Epithelial cell of proximal tubule (primary cell): Measurements from ENCODE around the gene ZNF26. TPM values are rescaled to one million over a fixed set of nuclear protein-coding genes. Genes with fewer than 3 reads are reported as not detected.
"Not testable (repeated sequence)": the region's sequence is repeated elsewhere in the genome, so short reads cannot be mapped to it uniquely, and the experiment has no call there.

Source experiments
- DNase-seq: peaks from one replicate; pipeline ENCODE4 v3.0.0-alpha.2; 2011; ENCODE audit warnings: low read depth
- H3K4me3 ChIP-seq: 2 replicates; pipeline ENCODE4 v1.5.1; 2011; ENCODE audit warnings: low read depth, mild to moderate bottlenecking, low read length
- total RNA-seq: library from RNA; depleted of rRNA; stranded (reverse); fragments of >200 nt; gene quantifications from 2 replicates; pipeline ENCODE4 v1.2.3, GENCODE V29; 2015
- TF ChIP-seq, protein P1 (sequence below): conservative IDR thresholded peaks from 2 replicates; pipeline ENCODE4 v1.5.1; 2012; ENCODE audit warnings: low read depth, mild to moderate bottlenecking, low read length

The ZNF26 gene
- total RNA-seq, 1 donor from 2014 or later, result 6.7 TPM

DNA sequence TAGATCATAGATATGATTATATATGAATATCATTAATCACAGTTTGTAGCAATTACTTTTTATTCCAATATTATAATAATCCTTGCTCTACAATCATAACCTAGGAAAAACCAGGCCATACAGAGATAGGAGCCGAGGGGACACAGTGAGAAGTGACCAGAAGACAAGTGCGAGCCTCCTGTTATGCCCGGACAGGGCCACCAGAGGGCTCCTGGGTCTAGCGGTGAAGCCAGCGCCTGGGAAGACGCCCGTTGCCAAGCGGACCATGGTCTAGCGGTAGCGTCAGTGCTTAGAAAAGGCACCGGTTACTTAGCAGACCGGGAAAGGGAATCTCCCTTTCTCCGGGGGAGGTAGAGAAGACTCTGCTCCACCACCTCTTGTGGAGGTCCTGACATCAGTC is 9.3 kb upstream of the ZNF26 start:
- DNase-seq, H3K4me3 ChIP-seq: not testable (repeated sequence)
- TF ChIP-seq, protein P1, sequence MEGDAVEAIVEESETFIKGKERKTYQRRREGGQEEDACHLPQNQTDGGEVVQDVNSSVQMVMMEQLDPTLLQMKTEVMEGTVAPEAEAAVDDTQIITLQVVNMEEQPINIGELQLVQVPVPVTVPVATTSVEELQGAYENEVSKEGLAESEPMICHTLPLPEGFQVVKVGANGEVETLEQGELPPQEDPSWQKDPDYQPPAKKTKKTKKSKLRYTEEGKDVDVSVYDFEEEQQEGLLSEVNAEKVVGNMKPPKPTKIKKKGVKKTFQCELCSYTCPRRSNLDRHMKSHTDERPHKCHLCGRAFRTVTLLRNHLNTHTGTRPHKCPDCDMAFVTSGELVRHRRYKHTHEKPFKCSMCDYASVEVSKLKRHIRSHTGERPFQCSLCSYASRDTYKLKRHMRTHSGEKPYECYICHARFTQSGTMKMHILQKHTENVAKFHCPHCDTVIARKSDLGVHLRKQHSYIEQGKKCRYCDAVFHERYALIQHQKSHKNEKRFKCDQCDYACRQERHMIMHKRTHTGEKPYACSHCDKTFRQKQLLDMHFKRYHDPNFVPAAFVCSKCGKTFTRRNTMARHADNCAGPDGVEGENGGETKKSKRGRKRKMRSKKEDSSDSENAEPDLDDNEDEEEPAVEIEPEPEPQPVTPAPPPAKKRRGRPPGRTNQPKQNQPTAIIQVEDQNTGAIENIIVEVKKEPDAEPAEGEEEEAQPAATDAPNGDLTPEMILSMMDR, result peak; percentile 34

DNA sequence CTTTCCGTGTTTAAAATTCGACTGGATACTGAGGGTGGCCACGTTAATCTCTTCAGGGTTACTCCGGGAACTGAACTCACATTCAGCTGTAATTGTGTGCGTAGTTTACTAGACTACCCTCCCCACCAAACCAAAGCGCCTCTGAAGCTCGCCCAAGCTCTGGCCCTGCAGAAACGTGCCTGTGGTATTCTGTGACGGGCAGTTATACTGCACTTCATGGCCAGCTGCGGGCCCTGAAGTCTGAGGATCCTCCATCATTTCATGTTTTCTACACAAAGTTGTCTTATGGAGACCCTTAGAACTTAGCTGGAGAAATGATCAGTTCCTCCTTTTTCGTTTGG is 688 bp downstream of the ZNF26 start:
- TF ChIP-seq, protein P1, result no peak
- peak overlapping the region; percentile 89 for H3K4me3 ChIP-seq
- no peak for DNase-seq

DNA sequence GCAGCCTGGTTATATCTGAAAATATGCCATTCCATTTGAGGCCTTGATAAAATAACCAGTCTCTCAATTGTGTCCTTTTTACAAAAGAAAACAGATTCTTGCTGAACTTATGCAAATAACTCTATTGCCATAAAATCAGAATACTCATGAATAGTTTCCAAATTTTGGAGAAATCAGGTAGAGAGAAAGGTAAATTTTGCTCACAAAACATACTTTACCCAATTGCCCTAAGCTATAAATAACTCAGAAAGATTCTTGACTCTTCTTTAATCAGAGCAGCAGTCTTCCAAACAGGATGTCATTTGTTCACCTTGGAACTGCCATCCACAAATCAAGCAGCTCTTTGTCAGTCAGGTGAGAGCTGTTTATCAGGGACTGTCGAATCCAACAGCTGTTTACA is 12.6 kb downstream of the ZNF26 start:
- TF ChIP-seq, protein P1, result no peak
- no peak for DNase-seq

DNA sequence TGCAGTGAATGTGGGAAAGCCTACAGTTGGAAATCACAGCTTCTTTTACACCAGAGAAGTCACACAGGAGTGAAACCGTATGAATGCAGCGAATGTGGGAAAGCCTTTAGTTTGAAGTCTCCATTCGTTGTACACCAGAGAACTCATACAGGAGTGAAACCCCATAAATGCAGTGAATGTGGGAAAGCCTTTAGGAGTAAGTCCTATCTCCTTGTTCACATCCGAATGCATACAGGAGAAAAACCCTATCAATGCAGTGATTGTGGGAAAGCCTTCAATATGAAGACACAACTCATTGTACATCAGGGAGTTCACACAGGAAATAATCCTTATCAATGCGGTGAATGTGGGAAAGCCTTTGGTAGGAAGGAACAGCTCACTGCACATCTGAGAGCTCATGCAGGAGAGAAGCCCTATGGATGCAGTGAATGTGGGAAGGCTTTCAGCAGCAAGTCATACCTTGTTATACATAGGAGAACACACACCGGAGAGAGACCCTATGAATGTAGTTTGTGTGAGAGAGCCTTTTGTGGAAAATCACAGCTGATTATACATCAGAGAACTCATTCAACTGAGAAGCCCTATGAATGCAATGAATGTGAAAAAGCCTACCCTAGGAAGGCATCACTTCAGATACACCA is 24.6 kb downstream of the ZNF26 start:
- DNase-seq, result no peak
- H3K4me3 ChIP-seq, result no peak overlapping the region
- TF ChIP-seq, protein P1, result no peak

More for the DNA sequence above, 12.6 kb downstream of the ZNF26 start:
- no peak overlapping the region for H3K4me3 ChIP-seq

DNA sequence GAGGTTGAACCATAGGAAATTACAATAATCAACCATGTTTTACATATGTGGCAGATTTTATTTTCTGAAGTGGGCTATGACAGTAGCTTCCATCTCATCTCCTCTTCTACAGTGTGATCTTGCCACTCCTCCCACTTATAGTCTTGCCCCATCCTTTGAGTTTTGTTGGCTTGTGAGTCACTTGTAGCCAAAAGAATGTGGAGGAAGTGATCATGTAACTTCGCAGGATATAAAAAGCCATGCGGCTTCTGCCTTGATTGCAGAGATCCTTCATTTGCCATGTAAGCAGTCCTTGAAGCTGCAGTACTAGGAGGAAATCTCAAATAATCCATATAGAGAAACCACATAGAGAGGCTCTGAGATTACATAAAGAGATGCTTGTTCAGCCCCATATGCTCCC is 37.4 kb downstream of the ZNF26 start:
- no peak for DNase-seq
- TF ChIP-seq, protein P1, result no peak
- H3K4me3 ChIP-seq, result no peak overlapping the region

DNA sequence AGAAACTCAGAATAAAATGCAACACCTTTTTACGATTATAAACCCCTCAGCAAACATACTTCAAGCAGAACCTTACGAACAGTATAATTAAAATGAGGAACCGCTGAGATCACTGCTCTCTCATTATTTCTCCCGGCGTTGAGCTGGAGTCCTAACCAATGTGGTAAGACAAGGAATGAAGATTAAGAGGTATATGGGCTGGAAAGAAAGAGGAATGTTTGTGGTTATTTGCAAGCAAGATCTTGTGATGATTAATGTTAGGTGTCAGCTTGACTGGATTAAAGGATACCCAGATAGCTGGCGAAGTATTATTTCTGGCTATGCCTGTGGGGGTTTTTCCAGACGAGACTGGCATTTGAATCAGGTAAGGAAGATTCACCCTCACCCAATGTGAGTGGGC is 40.8 kb downstream of the ZNF26 start:
- no peak for DNase-seq
- no peak overlapping the region for H3K4me3 ChIP-seq
- TF ChIP-seq, protein P1, result no peak

DNA sequence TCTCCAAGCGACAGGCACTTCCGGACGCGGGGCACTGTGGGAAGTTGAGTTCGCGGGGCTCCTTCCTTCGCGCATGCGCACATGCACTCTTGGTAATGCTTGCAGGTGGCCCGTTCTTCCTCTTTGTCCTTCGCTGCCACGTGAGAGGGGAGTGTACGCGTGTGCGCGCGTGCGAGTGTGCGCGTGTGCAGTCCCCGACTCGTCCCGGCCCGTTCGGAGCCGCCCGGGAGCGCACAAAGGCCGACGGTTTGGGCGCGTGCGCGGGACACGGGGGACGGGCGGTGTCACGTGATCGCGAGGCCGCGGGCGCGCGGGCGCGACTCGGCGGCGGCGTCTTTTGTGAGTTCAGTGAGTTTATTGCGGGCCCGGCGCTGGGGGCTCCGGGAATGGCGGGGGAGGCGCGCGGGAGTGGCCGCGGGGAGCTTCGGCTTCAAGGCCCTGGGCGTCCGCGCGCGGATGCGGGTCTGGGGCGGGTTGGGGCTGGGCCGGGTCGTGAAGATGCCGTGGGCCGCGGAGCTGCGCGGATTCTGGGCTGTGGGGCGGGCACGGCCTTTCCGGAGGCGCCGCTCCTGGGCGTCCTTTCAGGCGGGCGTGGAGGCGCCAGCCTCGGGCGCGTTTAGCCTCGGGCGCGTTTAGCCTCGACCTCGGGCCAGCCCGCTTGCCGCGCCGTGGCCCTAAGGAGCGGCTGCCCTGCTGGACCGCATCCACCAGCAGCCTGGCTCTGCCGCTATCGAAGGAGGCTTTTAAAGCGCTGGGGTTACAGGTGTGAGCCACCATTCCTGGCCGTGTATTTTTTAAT is 51.2 kb downstream of the ZNF26 start, which contains the start of gene ZNF84:
TSS of gene ZNF84 (plus strand) at position 303 of the 799 bp plus-strand sequence. CDS start 3,959 bp downstream, outside the sequence.
- peak; percentile 57 for DNase-seq
- peak within 1 kb of the TSS; percentile 72 for H3K4me3 ChIP-seq
- TF ChIP-seq, protein P1, result no peak
